Stimulated activated CD8-positive, alpha-beta memory T cell treated with anti-CD3 and anti-CD28 coated beads, Interleukin-4, amount 100 ng/mL, for 48 hours (primary cell): Measurements from ENCODE around the gene LRRC14B.
A peak's percentile ranks its signal among the peaks of the same experiment; 100 is the strongest.

Experiments used
- DNase-seq: peaks from one replicate; pipeline ENCODE4 v3.0.0-alpha.2; 2020

The LRRC14B gene

DNA sequence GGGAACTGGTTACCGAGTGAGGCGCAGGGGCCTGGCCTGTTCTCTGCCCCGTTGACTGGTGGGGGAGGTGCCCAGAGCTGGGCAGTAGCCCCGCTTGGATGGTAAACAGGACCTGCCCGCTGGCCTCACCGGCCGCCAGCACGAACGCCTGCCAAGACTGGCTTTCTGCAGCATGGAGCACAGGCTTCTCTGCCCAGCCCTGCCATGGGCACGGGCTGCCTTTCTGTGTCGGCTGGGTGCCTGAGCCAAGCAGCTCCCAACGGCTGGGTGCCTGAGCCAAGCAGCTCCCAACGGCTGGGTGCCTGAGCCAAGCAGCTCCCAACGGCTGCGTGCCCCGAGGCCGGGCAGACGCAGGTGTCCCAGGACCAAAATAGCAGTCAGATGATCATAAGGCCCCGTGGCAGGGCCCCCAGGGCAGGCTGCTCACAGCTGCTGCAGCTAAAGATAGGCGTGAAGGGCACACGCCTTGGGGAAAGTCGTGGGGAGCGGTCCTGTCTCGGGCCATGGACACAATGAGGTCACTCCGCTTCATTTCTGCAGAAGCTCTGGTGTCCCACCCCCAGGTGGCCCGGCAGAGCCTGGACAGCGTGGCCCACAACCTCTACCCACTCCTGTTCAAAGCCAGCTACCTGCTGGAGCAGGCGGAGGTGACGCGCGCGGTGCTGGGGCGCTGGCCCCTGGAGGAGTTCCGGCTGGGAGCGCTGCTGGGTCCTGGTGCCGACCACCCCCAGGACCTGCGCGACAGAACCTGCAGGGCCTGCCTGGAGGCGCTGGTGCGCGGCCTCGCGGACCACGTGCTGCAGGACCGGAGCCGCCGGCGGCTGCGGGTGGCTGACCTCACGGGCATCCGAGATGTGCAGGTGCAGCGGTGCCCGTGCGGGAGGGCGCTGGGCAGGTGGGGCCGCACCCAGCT lies at the start of gene LRRC14B:
Gene LRRC14B, plus strand, starts transcription at position 460 of the 913 bp plus-strand sequence. Its CDS starts 44 bp downstream, at position 504.
- peak; percentile 38 for DNase-seq

DNA sequence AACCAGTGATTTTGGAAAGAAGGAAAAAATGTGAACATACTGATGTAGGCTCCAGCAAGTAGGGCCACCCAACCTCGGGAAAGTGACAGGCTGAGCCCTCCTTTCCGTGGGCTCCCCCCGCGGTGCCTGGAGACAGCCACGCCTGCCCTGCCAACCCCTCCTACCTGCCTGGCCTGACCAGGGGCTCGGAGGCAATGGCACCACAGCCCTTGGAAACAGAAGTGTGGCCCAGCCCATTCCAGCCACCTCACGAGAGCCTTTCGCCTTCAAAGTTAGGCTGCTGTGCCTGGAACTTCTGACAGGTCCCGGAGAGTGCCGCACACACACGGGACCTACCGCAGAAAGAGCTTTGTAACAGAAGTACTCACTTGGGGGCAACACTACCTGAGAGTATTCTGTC lies 49.5 kb upstream of the LRRC14B start:
- DNase-seq = no peak

DNA sequence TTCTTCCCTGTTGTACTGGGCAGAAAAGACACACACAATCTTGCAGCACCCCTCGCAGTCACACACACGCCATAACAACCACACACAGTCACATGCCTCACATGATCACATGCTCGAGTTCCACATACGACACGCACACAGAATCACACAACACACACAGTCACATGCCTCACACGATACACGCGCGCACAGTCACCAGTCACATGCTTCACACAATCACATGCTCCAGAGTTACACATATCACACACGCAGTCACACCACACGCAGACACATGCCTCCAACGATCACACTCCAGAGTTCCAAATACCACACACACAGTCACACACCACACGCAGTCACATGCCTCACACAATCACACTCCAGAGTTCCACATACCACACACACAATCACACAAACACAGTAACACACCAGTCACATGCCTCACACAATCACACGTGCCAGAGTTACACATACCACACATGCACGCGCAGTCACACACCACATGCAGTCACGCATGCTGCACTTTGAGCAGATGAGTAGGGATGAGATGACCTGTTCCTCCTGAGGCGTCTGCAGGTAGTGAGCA lies 49.0 kb upstream of the LRRC14B start:
- no peak for DNase-seq

DNA sequence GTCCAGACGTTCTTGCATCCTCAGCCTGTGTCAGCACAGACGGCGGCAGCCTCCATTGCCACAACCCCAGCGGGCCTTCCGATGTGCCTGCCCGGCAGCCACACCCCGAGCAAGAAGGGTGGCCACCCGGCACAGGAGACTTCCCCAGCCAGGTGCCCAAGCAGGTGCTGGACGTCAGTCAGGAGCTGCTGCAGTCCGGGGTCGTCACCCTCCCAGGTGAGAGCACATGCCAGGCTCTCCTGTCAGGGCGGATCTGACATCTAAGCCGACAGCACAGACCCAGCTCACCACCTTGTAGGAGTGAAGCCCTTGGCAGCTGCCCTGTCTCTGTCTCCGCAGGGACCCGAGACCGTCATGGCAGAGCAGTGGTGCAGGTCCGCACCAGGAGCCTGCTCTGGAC lies 48.3 kb upstream of the LRRC14B start:
- no peak for DNase-seq

DNA sequence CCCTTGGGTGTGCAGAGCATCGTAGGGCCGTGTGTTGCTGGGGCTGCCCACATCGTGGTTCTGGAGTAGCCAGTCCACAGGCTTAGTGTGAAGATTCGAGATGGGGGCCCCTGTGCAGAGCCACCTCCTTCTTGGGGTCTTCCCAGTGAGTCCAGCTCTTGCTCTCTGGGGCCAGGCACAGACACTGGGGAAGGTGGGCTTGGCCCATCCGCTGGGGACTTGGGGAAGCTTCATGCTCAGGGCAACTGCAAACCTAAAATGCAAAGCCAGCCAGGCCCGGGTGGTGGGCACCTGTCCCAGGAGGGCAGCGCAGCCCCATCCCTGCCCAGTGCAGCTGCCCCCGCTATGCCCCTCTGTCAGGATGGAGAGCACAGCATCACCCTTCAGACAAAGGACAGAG lies 46.4 kb upstream of the LRRC14B start:
- DNase-seq = no peak

DNA sequence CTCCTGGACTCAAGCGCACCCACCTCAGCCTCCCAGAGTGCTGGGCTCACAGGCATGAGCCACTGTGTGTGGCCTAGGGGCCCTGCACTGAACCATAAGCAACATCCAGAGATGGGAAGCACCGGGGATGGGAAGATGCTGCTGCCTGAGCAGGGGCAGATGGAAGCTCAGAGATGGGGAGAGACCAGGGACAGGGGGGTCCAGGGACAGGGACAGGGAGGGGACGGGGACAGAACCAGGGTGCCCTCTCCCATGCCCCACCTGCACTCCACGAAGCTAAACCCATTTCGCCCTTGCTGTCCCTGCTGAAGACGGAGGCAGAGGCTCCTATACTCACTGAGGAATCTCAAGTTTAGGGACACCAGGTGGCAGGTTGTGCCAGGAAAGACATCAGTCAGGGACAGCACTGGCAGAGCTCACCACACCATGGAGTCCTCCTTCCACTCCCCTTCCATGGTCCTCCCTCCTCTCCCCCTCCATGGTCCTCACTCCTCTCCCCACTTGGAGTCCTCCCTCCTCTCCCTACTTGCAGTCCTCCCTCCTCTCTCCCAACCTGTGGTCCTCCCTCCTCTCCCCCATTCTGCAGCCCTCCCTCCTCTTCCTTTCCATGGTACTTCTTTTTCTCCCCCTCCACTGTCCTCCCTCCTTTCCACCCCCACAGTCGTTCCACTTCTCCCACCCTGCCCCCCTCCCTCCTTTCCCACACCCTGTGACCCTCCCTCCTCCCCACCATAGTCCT lies 45.5 kb upstream of the LRRC14B start:
- DNase-seq = no peak

DNA sequence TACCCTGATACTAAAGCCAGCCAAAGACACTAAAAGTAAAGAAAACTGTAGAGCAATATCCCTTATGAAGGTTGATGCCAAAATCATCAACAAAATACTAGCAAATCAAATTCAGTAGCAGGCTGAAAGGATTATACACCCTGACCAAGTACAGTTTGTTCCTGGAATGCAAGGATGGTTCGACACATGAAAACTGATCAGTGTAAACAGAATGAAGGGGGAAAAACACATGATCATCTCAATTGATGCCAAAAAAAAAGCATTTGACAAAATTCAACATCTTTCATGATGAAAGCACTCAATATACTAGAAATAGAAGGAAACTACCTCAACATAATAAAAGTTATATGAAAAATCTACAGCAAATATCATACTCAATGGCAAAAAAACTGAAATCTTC lies 43.5 kb upstream of the LRRC14B start:
- no peak for DNase-seq

DNA sequence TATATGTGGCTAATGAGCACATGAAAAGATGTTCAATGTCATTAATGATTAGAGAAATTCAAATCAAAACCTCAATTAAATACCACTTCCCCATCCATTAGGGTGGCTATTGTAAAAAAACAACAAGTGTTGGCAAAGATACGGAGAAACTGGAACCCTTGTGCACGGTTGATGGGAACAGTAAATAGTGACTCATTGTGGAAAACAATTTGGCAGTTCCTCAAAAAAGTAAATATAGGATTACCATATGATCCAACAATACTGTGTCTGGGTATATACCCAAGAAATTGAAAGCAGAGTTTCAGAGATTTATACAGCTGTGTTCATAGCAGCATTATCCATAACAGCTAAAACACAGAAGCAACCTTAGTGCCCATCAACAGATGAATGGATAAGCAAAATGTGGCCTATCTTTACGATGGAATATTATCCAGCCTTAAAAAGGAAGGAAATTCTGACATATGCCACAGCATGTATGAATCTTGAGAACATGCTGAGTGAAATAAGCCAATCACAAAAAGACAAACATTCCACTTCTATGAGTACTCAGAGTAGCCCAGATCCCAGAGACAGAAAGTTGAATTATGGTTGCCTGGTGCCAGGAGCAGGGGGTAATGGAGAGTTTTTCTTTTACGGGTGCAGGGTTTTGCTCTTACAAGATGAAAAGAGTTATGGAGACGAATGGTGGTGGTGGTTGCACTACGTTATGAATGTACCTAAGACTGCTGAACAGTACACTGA lies 41.4 kb upstream of the LRRC14B start:
- DNase-seq = no peak

DNA sequence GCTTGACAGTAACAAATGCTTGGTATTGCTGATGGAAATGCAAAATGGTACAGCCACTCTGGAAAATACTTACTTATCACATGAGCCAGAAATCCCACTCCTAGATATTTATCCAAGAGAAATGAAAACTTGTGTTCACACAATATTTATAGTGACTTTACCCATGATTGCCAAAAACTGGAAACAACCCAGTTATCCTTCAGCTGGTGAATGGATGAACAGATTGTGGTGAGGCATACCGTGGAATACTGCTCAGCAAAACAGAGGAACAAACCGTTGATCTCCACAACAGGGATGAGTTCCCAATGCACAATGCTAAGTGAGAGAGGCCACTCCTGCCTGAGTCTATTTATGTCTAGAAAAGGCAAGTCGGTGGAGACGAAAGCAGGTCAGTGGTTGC lies 40.5 kb upstream of the LRRC14B start:
- DNase-seq = no peak

DNA sequence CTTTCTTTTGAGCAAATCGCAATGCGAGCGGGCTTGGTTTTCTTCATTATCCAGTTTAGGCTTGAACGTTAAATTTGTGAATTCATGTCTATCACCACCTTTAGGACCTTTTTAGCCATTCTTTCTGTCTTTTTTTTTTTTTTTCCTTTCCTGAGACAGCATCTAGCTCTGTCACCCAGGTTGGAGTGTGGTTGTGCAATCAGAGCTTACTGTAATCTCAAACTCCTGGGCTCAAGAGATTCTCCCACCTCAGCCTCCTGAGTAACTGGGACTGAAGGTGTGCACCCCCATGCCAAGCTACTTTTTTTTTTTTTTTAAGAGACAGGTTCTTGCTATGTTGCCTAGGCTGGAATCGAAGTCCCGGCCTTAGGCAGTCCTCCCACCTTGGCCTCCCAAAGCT lies 39.2 kb upstream of the LRRC14B start:
- DNase-seq = no peak

DNA sequence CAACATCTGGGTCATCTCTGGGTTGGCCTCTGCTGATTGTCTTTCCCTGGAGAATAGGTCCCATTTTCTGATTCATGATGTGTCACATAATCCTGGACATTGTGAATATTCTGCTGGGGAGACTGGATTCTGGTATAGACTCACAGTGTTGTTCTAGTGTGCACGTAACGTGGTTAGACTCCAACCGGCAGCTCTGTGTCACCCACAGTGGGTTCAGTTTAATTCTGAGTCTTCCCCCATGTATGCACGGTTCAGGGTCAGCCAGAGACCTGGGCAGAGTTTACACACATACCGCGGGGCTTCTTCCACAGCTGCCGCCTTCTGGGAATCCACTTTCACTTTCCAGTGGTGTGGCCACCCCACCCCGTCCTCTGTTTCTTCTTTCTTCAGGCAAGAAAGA lies 38.0 kb upstream of the LRRC14B start:
- no peak for DNase-seq

DNA sequence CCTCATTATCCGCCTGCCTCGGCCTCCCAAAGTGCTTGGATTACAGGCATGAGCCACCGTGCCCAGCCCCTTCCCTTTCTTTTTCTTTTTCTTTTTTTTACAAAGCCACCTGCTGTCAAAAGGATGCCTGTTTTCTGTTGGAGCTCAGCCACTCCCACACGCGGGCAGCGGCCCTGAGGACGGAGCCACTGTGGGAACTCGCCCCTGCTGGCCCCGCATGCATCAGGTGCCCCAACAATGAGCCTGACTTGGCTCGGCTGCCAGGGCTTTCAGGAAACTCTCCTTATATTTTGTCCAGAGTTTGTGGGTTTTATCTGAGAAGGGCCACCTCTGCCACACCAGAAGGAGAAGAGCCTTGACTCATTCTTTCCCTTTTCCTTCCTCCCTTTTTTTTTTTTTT lies 37.1 kb upstream of the LRRC14B start:
- no peak for DNase-seq

DNA sequence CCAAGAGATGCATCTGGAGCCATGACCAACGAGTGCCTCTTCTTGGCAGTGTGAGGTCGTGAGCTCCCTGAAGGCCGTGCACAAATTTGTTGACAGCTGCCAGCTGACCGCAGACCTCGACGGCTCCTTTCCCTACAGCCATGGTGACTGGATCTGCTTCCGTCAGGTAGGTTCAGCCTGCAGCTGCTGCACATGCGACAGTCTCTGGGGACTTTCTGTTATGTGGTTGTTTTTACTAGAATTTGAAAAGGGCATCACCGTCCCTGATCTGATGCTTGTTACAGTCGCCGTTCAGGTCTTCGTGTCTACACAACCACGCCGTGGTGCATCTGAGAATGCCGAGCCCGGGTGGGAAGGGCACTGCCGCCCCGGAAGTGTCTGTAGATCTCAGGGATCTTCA lies 36.5 kb upstream of the LRRC14B start:
- DNase-seq = no peak

DNA sequence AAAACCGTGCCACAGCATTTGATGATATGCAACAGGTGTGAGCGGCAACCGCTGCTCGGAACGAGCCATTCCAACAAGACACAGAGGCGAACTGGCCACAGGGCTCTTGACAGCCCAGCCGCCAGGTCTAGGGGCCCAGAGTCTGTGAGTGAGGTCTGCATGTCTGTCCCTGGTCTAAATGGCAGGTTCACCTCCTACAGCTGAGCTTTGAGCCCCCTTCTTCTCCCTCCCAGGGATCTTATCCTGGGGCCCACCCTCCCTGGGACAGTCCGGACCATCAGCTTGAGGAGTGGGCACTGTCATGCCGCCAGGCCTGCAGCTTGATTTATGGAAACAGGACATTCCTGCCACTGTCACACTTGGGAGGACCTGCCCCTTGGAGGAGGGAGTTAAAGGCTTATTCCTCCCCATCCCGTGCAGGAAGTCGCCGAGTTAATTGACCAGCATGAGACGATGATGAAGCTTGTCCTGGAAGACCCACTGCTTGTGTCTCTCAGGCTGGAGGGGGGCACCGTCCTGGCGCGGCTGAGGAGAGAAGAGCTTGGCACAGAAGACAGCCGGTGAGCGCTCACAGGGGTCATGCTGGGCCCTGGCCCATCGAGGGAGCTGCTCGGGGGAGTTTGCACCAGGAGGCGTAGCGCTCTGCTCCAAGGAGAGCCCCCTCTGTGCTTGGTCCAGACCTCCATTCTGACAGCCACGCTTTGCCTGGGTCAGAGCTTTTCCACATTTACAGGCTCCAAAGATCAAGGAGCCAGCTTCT lies 35.5 kb upstream of the LRRC14B start:
- no peak for DNase-seq

DNA sequence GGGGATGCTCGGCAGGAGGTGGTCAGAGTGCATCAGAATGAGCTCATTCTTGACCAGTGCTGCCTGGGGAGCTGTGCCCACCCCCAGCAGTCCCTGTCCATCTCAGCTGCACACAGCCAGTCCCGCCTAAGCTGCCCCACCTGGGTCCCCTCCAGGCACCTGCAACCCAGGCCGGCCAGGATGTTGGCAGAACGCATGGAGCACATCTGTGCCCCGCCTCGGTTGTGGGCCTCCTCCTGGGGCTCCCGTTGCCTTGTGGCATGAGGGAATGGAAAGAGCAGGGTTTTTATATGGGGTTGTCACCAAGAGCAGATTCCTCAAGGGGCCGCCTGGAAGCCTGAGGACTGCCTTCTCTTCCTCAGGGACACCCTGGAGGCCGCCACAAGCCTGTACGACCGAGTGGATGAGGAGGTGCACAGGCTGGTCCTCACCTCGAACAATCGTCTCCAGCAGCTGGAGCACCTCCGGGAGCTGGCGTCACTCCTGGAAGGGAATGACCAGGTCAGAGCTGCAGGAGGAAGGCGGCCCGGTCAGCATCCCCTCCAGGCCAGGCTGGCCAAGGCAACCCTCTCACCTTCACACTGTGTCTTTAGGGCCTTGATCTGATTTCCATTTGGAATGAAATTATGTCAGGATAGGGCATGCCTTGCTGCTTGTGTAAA lies 34.8 kb upstream of the LRRC14B start:
- DNase-seq = no peak

DNA sequence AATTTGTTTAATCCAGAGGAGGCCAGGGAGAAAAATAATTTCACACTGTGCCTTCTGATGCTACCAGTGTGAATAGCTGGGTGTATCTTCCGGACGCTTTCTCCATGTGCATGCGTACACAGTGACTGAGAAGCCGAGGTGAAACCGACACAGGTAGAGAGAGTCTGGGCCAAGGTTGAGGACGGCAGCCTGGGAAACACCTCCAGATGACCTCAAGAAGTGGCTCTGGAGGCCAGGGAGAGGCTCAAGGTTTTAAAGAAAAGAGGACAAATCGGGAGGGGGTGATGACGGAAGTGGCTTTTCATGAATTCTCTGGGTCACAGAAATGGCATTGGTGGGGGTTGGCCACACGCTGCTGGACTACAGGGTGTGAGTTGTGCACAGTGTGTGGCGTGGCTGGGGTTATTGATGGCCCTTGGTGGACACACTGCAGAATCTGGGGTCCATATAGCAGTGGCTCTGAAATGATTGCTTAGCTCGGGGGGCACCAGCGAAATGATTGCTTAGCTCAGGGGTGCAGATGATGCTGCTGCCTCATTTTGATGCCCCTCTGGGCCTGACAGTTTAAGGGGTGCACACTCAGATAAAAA lies 34.1 kb upstream of the LRRC14B start:
- DNase-seq = no peak

DNA sequence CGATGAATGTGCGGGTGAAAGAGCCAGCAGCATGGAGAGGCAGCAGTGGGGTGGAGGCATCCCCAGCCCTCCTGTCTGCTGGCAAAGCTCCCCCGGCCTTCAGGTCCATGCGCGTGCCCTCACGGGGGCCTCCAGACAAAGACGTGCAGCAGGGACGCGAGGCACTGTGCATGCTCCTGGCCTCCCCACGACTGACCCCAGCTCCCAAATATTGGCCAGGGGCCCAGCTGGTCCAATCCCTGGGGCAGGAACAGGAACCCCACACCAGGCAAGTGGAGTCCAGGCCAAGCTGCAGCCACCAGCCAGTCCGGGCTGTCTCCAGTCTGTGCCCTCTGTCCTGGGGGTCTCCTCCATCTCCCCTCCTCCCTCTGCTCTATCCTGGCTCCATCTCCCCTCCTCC lies 33.5 kb upstream of the LRRC14B start:
- DNase-seq = no peak

DNA sequence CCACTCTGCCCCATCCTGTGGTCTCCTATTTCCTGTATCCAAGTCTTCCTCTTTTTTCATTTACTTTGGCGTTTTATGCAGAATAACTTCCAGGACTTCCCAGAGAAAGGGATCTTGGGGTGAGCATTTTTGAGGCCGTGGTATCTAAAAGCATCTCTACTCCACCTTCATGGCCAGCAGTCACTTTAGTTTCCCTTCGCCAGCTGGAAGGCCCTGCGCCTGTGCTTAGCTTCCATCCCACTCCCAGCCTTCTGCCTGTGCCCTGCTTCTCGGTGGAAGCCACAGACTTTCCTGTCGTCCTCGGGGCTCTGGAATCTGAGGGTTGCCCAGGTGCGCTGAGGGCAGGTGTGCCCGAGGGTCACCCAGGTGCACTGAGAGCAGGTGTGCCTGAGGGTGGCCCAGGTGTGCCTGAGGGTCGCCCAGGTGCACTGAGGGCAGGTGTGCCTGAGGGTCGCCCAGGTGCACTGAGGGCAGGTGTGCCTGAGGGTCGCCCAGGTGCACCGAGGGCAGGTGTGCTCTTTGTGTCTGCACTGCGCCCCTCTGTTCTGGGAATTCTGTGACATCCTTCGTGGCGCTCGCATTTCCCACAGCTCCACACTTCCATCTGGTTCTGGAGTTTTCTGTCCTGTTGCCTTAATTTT lies 32.4 kb upstream of the LRRC14B start:
- DNase-seq = no peak

DNA sequence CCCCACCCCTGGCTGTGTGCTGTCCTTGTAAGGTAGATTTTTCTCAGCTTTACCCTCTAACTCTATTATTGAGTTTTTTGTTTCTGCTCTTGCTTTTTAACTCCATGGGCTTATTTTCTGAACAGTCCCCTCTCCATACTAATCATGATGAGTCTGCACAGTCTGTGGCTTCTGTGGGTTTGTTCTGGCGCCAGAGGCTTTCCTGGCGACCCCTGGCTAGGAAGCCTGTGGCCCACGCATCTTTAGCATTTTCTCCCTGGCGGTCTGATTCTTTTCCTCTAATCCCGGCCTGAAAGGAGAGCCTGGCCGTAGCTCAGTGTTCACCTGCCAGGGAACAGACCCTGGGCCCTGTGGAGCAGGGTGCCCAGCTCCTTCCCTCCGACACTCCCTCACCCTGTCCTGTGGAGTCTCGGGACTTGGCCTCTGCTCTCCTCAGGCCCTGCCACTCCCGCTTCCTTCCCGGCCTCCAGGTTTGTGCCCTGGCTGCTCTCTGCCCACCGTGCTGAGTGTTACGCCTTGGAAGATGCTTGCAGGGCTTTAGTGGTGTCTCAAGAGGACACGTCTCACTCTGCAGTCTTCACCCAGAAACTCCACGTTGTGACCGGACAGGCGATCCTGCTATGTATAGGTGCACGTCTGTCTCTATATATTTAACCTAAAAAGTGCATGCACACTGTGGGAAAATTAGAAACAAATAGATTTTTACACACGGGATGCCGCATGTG lies 31.7 kb upstream of the LRRC14B start:
- no peak for DNase-seq

DNA sequence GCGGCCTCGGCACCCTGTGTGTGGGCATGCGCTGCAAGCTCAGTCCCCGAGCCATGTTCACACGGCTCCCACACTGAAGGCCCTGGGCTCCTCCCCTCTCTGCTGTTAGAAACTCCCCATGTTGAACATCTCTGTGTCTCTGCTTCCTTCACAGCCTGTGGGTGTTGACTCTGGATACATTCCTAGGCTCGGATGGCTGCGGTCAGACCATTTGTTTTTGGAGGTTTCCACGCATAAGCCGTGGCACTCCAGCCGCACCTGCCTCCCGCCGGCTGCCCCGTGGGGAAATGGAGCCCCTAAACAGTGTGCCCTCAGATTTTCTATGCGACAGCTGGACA lies 31.2 kb upstream of the LRRC14B start:
- DNase-seq = no peak
